ENCODE data around the gene MRE11.

The MRE11 gene

GRCh38 chr11:94445641-94446040, 48.0 kb downstream of the MRE11 start:
- TF ChIP-seq CTCF (IDR thresholded peaks at IDR 0.05; ENCODE audit: low read depth, low read length, missing control alignments) = no peak
- no peak for DNase-seq
- Histone ChIP-seq H3K36me3 (replicated peaks) (no peaks in the 10 kb centered on the region), H3K27me3 (replicated peaks) (no peaks in the 10 kb centered on the region), H3K27ac (no peak overlapping the region), H3K4me3 (ENCODE audit: low read depth, low read length) (no peak overlapping the region)
- in situ Hi-C loops (cut with HindIII; ENCODE audit: low pct_ligation_motif_present, low sequenced_read_pairs) = loop anchor here (25.0 kb wide), 1 partner anchor 533 kb away; no protein-coding TSS in a partner anchor

GRCh38 chr11:94433049-94433448, 60.6 kb downstream of the MRE11 start:
- TF ChIP-seq CTCF (IDR thresholded peaks at IDR 0.05; ENCODE audit: low read depth, low read length, missing control alignments) = no peak
- no peak for DNase-seq
- in situ Hi-C loops (cut with HindIII; ENCODE audit: low pct_ligation_motif_present, low sequenced_read_pairs) = loop anchor here (25.0 kb wide), 1 partner anchor 521 kb away; no protein-coding TSS in a partner anchor
- no peaks in the 10 kb centered on the region for H3K27me3 ChIP-seq (replicated peaks)
- no peaks in the 10 kb centered on the region for H3K36me3 ChIP-seq (replicated peaks)
- no peak overlapping the region for H3K27ac ChIP-seq
- no peak overlapping the region for H3K4me3 ChIP-seq (ENCODE audit: low read depth, low read length)

- Histone ChIP-seq H3K36me3 (replicated peaks) (no peaks in the 10 kb centered on the region), H3K27me3 (replicated peaks) (no peaks in the 10 kb centered on the region), H3K4me3 (ENCODE audit: low read depth, low read length) (no peak overlapping the region), H3K27ac (no peak overlapping the region)
- in situ Hi-C loops (cut with HindIII; ENCODE audit: low pct_ligation_motif_present, low sequenced_read_pairs) = loop anchor here (25.0 kb wide), 1 partner anchor 512 kb away; no protein-coding TSS in a partner anchor
- no peak for TF ChIP-seq CTCF (IDR thresholded peaks at IDR 0.05; ENCODE audit: low read depth, low read length, missing control alignments)
- DNase-seq = no peak
Measured at GRCh38 chr11:94424662-94425061, 69.0 kb downstream of the MRE11 start.

GRCh38 chr11:94424011-94424410, 69.6 kb downstream of the MRE11 start:
- Histone ChIP-seq H3K27me3 (replicated peaks) (no peaks in the 10 kb centered on the region), H3K27ac (no peak overlapping the region), H3K36me3 (replicated peaks) (no peaks in the 10 kb centered on the region), H3K4me3 (ENCODE audit: low read depth, low read length) (no peak overlapping the region)
- in situ Hi-C loops (cut with HindIII; ENCODE audit: low pct_ligation_motif_present, low sequenced_read_pairs) = no loop called here
- TF ChIP-seq CTCF (IDR thresholded peaks at IDR 0.05; ENCODE audit: low read depth, low read length, missing control alignments) = no peak
- DNase-seq = no peak

GRCh38 chr11:94423507-94423906, 70.1 kb downstream of the MRE11 start:
- no peak overlapping the region for H3K27ac ChIP-seq
- no peak overlapping the region for H3K4me3 ChIP-seq (ENCODE audit: low read depth, low read length)
- H3K36me3 ChIP-seq (replicated peaks) = no peaks in the 10 kb centered on the region
- DNase-seq = no peak
- in situ Hi-C loops (cut with HindIII; ENCODE audit: low pct_ligation_motif_present, low sequenced_read_pairs) = no loop called here
- no peak for TF ChIP-seq CTCF (IDR thresholded peaks at IDR 0.05; ENCODE audit: low read depth, low read length, missing control alignments)
- no peaks in the 10 kb centered on the region for H3K27me3 ChIP-seq (replicated peaks)

- in situ Hi-C loops (cut with HindIII; ENCODE audit: low pct_ligation_motif_present, low sequenced_read_pairs) = no loop called here
- TF ChIP-seq CTCF (IDR thresholded peaks at IDR 0.05; ENCODE audit: low read depth, low read length, missing control alignments) = no peak
- H3K27me3 ChIP-seq (replicated peaks) = no peaks in the 10 kb centered on the region
- no peak overlapping the region for H3K4me3 ChIP-seq (ENCODE audit: low read depth, low read length)
- H3K27ac ChIP-seq = no peak overlapping the region
- no peak for DNase-seq
- H3K36me3 ChIP-seq (replicated peaks) = no peaks in the 10 kb centered on the region
Measured at GRCh38 chr11:94418123-94418765, 75.4 kb downstream of the MRE11 start.

All from brain microvascular endothelial cell (primary cell).